ENCODE data around the gene VSTM2L.

The VSTM2L gene

GRCh38 chr20:37899105-37900045, 3.6 kb upstream of the VSTM2L start:
- DNase-seq (ENCODE audit: low read depth), result no peak

GRCh38 chr20:37901240-37901639, 1.7 kb upstream of the VSTM2L start:
- no peak for DNase-seq (ENCODE audit: low read depth)

GRCh38 chr20:37901654-37902503, 1.0 kb upstream of the VSTM2L start:
- peak; percentile 53 for DNase-seq (ENCODE audit: low read depth)

- no peak for DNase-seq (ENCODE audit: low read depth)
Measured at GRCh38 chr20:37903317-37904007, 535 bp downstream of the VSTM2L start.

- DNase-seq (ENCODE audit: low read depth), result no peak
Measured at GRCh38 chr20:37904008-37904642, 1.2 kb downstream of the VSTM2L start.

- DNase-seq (ENCODE audit: low read depth), result no peak
Measured at GRCh38 chr20:37904845-37905373, 2.0 kb downstream of the VSTM2L start.

GRCh38 chr20:37905671-37906613, 3.0 kb downstream of the VSTM2L start:
- no peak for DNase-seq (ENCODE audit: low read depth)

GRCh38 chr20:37907330-37907676, 4.4 kb downstream of the VSTM2L start:
- DNase-seq (ENCODE audit: low read depth), result no peak

- DNase-seq (ENCODE audit: low read depth), result peak; percentile 91
Measured at GRCh38 chr20:37907677-37908401, 4.9 kb downstream of the VSTM2L start.

GRCh38 chr20:37911261-37911660, 8.3 kb downstream of the VSTM2L start:
- DNase-seq (ENCODE audit: low read depth), result no peak

- DNase-seq (ENCODE audit: low read depth), result peak; percentile 69
Measured at GRCh38 chr20:37911838-37912281, 8.9 kb downstream of the VSTM2L start.

GRCh38 chr20:37912874-37913273, 9.9 kb downstream of the VSTM2L start:
- DNase-seq (ENCODE audit: low read depth), result no peak

- no peak for DNase-seq (ENCODE audit: low read depth)
Measured at GRCh38 chr20:37913567-37914366, 10.8 kb downstream of the VSTM2L start.

GRCh38 chr20:37914367-37914671, 11.4 kb downstream of the VSTM2L start:
- no peak for DNase-seq (ENCODE audit: low read depth)

- no peak for DNase-seq (ENCODE audit: low read depth)
Measured at GRCh38 chr20:37914672-37915433, 11.9 kb downstream of the VSTM2L start.

GRCh38 chr20:37915434-37915787, 12.5 kb downstream of the VSTM2L start:
- DNase-seq (ENCODE audit: low read depth), result no peak

- DNase-seq (ENCODE audit: low read depth), result no peak
Measured at GRCh38 chr20:37915800-37916570, 13.1 kb downstream of the VSTM2L start.

GRCh38 chr20:37917461-37917860, 14.5 kb downstream of the VSTM2L start:
- no peak for DNase-seq (ENCODE audit: low read depth)
